SU-DHL-6 (cell line): ENCODE data around the gene ADARB2.

ENCODE experiments used
- H2AFZ ChIP-seq: fragments of 200-600 bp; sonication (generic); 2 replicates; pipeline ENCODE4 v1.6.1; 2014; ENCODE audit warnings: low read depth, mild to moderate bottlenecking, moderate library complexity, mixed read lengths, antibody characterized with exemption, low read length; ENCODE audit not compliant: severe bottlenecking
- H3F3A ChIP-seq: fragments of 200-600 bp; shearing (Covaris generic); 2 replicates; pipeline ENCODE4 v1.6.0; 2016; ENCODE audit warnings: antibody characterized with exemption, mild to moderate bottlenecking; ENCODE audit not compliant: insufficient read depth
- H3K27ac ChIP-seq: fragments of 200-600 bp; sonication (generic); 2 replicates; pipeline ENCODE4 v1.5.1; 2016; ENCODE audit warnings: low read depth, mild to moderate bottlenecking, low read length, moderate library complexity, mixed read lengths
- H3K27me3 ChIP-seq: fragments of 200-600 bp; sonication (generic), shearing (Covaris generic); 2 replicates; pipeline ENCODE4 v1.6.0; 2014; ENCODE audit warnings: mild to moderate bottlenecking, low read length
- H3K36me3 ChIP-seq: fragments of 200-600 bp; sonication (generic); 2 replicates; pipeline ENCODE4 v1.6.1; 2014; ENCODE audit warnings: mild to moderate bottlenecking, low read length, mixed read lengths
- H3K4me2 ChIP-seq: fragments of 300-600, 200-600 bp; shearing (Covaris generic), sonication (generic); 2 replicates; pipeline ENCODE4 v1.6.0; 2014; ENCODE audit warnings: low read length, low read depth, mild to moderate bottlenecking; ENCODE audit not compliant: poor library complexity, severe bottlenecking
- H3K4me3 ChIP-seq: fragments of 200-600 bp; sonication (generic); 2 replicates; pipeline ENCODE4 v1.5.1; 2014; ENCODE audit warnings: antibody characterized with exemption, low read length, mild to moderate bottlenecking, mixed read lengths; ENCODE audit not compliant: insufficient read depth, poor library complexity, severe bottlenecking
- H3K79me2 ChIP-seq: fragments of 200-600 bp; sonication (generic); 2 replicates; pipeline ENCODE4 v1.6.1; 2014; ENCODE audit warnings: mild to moderate bottlenecking, low read length, moderate library complexity; ENCODE audit not compliant: insufficient read depth
- H3K9ac ChIP-seq: fragments of 200-600 bp; sonication (generic); 2 replicates; pipeline ENCODE4 v1.7.0; 2014; ENCODE audit warnings: mild to moderate bottlenecking, low read length
- H3K9me2 ChIP-seq: fragments of 200-600 bp; sonication (generic); replicated peaks from 2 replicates; pipeline ENCODE4 v1.6.1; 2014; ENCODE audit warnings: low read length; ENCODE audit not compliant: insufficient read depth
- H3K9me3 ChIP-seq: fragments of 200-600 bp; sonication (generic); 2 replicates; pipeline ENCODE4 v1.6.1; 2014; ENCODE audit warnings: low read length, mixed read lengths; ENCODE audit not compliant: insufficient read depth
- H4K20me1 ChIP-seq: fragments of 200-600 bp; sonication (generic); 2 replicates; pipeline ENCODE4 v1.6.1; 2014; ENCODE audit warnings: low read depth, mild to moderate bottlenecking, antibody characterized with exemption, low read length, moderate library complexity, mixed read lengths
- EZH2phosphoT487 ChIP-seq: fragments of 200-600 bp; sonication (generic), shearing (Covaris generic); conservative IDR thresholded peaks from 2 replicates; pipeline ENCODE4 v1.6.1; 2018; ENCODE audit warnings: mild to moderate bottlenecking, antibody characterized with exemption, low read length, moderate library complexity, mixed read lengths
- TF ChIP-seq, protein P1 (sequence below): fragments of 200-600 bp; sonication (generic); IDR thresholded peaks from one replicate; pipeline ENCODE4 v1.5.1; 2017; ENCODE audit warnings: antibody characterized with exemption, mild to moderate bottlenecking, low read length, moderate library complexity; ENCODE audit not compliant: insufficient read depth, poor library complexity, severe bottlenecking

ADARB2 gene

DNA sequence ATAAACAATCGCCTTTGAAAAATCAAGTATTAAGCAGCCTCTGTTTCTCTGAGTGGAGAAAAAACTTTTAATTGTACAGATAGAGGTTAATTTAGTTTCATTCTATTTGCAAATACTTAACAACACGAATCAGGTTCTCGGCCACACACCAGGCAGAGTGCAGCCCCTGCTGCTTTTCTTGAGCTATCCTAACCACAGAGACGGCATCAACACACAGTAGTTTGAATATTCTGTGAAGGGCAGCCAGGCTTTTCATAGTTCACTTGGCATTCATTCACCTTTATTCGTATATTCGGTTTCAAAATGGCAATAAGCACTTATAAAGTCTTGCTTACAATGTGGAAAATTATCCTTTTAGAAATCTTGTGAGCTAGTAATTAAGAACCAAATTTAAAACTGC, 5.7 kb downstream of the ADARB2 start:
- Histone ChIP-seq H3K27me3 (no peaks in the 10 kb centered on the region), H3K9me2 (no peaks in the 10 kb centered on the region), H3K79me2 (no peaks in the 10 kb centered on the region), H3K9ac (no peak overlapping the region), H3K4me3 (no peak overlapping the region), H3K36me3 (no peaks in the 10 kb centered on the region), H3K4me2 (no peak overlapping the region), H2AFZ (no peak overlapping the region), H3K27ac (no peak overlapping the region), H4K20me1 (no peaks in the 10 kb centered on the region), H3K9me3 (no peaks in the 10 kb centered on the region), H3F3A (no peaks in the 10 kb centered on the region)
- TF ChIP-seq, protein P1, sequence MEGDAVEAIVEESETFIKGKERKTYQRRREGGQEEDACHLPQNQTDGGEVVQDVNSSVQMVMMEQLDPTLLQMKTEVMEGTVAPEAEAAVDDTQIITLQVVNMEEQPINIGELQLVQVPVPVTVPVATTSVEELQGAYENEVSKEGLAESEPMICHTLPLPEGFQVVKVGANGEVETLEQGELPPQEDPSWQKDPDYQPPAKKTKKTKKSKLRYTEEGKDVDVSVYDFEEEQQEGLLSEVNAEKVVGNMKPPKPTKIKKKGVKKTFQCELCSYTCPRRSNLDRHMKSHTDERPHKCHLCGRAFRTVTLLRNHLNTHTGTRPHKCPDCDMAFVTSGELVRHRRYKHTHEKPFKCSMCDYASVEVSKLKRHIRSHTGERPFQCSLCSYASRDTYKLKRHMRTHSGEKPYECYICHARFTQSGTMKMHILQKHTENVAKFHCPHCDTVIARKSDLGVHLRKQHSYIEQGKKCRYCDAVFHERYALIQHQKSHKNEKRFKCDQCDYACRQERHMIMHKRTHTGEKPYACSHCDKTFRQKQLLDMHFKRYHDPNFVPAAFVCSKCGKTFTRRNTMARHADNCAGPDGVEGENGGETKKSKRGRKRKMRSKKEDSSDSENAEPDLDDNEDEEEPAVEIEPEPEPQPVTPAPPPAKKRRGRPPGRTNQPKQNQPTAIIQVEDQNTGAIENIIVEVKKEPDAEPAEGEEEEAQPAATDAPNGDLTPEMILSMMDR, result no peak

DNA sequence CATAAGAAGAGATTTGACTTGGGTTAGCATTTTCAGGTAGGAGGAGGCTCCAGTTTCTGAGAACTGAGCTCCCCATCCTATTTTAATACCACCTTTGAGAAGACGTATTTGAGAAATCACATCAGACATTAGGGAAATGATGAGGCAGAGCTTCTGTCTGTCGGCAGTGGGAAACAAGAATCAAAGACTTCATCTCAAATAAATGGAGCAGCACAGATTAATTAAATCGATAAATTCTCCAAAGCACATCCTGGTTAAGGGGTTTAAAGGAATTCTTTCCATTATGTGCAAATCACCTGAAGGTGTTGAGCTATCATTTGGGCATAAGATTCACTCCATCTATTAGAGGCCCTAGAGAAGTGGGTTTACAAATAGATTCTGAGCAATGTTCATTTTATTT, 7.6 kb downstream of the ADARB2 start:
- H3K9me2 ChIP-seq, result no peaks in the 10 kb centered on the region
- no peak overlapping the region for H3K9ac ChIP-seq
- no peaks in the 10 kb centered on the region for H3K27me3 ChIP-seq
- no peak overlapping the region for H3K4me2 ChIP-seq
- no peak overlapping the region for H3K4me3 ChIP-seq
- no peaks in the 10 kb centered on the region for H4K20me1 ChIP-seq
- no peaks in the 10 kb centered on the region for H3F3A ChIP-seq
- no peak overlapping the region for H2AFZ ChIP-seq
- no peak for TF ChIP-seq EZH2phosphoT487
- TF ChIP-seq, protein P1, result no peak
- no peak overlapping the region for H3K27ac ChIP-seq
- no peaks in the 10 kb centered on the region for H3K9me3 ChIP-seq
- H3K36me3 ChIP-seq, result no peaks in the 10 kb centered on the region
- H3K79me2 ChIP-seq, result no peaks in the 10 kb centered on the region

- Histone ChIP-seq H3K79me2 (no peaks in the 10 kb centered on the region), H3K9ac (no peak overlapping the region), H3K36me3 (no peaks in the 10 kb centered on the region), H3K9me2 (no peaks in the 10 kb centered on the region), H2AFZ (no peak overlapping the region), H4K20me1 (no peaks in the 10 kb centered on the region), H3K27me3 (no peaks in the 10 kb centered on the region), H3K4me3 (no peak overlapping the region), H3K4me2 (no peak overlapping the region), H3K9me3 (no peaks in the 10 kb centered on the region), H3K27ac (no peak overlapping the region), H3F3A (no peaks in the 10 kb centered on the region)
- TF ChIP-seq EZH2phosphoT487, result no peak
- TF ChIP-seq, protein P1, result no peak
Observed at GRCh38 chr10:1726861-1727260, 10.5 kb downstream of the ADARB2 start.
